ENCODE data around the gene CD200.

DNA sequence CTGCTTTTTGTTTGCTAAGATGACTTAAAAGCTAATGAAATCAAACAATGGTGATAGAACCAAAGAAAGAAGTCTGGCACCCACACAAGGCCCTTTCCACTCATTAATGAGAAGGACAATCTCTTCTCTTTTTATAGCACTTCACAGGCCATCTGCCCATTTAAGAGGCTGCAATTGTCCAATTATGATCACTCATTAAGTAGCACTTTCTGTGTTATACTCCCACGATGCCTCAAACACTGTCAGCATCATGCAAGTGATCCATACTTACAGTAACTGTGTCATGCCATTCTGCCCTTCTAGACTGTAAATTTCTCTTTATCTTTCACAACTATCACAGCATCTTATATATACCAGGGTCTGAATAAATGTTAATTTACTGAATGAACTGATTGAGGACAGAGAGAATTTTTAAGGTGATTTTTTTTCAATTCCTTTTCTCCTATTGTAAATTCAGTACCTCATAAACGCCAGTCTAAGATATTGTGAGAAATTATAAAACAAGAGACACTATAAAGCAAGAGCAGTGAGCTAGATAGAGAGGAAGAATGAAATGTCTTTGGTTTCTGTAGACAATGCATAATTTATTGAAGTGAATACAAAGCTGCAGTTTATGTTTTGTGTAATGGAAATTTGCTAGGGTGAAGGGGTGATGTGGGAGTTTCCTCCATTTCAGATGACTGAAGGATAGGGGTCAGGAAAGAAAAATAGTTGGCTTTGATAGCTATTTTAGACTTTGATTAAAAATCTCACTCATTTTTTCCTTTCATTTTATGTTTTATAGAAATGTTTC is 17.3 kb downstream of the CD200 start:
- TF ChIP-seq, protein P1, sequence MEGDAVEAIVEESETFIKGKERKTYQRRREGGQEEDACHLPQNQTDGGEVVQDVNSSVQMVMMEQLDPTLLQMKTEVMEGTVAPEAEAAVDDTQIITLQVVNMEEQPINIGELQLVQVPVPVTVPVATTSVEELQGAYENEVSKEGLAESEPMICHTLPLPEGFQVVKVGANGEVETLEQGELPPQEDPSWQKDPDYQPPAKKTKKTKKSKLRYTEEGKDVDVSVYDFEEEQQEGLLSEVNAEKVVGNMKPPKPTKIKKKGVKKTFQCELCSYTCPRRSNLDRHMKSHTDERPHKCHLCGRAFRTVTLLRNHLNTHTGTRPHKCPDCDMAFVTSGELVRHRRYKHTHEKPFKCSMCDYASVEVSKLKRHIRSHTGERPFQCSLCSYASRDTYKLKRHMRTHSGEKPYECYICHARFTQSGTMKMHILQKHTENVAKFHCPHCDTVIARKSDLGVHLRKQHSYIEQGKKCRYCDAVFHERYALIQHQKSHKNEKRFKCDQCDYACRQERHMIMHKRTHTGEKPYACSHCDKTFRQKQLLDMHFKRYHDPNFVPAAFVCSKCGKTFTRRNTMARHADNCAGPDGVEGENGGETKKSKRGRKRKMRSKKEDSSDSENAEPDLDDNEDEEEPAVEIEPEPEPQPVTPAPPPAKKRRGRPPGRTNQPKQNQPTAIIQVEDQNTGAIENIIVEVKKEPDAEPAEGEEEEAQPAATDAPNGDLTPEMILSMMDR (IDR thresholded peaks at IDR 0.05), result no peak
- TF ChIP-seq POLR2A (IDR thresholded peaks at IDR 0.05), result no peak
- TF ChIP-seq POLR2AphosphoS5 (IDR thresholded peaks at IDR 0.05), result no peak
- no peak for TF ChIP-seq EP300 (IDR thresholded peaks at IDR 0.05)

All from suprapubic skin (tissue), 4 donors.